ENCODE data around the gene CYB561A3.
A peak's percentile ranks its signal among the peaks of the same experiment; 100 is the strongest.

The CYB561A3 gene

GRCh38 chr11:61342207-61342803 is 19.4 kb downstream of the CYB561A3 start:
- DNase-seq = no peak

DNA sequence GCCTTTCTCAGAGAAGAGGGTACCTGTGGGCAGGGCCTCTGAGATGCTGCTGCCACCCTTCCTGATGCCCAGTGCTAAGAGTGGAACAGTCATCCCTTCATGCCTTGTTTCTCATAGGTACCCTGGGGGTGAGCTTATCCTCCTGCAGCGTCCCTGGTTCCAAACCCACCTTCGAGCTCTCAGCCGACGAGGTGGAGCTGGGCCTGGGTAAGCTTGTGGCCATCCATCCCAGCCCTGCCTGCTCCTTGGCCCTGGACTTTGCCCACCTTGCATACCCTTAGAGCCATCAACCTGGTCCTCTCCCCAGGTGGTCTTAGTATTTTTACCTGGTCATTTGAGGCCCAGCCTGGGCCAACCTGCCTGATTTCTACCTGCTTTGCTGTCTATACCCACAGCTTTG is 20.0 kb downstream of the CYB561A3 start:
- DNase-seq = no peak

DNA sequence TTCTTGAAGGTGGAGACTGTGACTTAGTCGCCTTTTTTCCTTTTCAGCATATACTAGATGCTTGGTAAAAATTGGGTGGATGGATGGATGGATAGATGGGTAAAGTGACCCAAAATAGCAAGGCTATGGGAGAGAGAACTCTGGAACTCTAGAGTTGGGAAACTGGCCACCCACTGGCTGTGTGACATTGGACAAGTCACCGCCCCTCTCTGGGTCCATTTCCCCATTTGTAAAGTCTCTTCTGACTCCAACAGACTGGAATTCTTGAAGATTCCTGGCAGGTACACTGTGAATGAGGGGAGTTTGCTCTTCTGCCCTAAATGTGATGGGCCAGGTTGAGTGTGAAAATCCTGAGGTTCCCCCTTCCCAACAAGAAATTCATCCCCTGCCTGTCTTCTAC is 20.7 kb downstream of the CYB561A3 start:
- DNase-seq = no peak

DNA sequence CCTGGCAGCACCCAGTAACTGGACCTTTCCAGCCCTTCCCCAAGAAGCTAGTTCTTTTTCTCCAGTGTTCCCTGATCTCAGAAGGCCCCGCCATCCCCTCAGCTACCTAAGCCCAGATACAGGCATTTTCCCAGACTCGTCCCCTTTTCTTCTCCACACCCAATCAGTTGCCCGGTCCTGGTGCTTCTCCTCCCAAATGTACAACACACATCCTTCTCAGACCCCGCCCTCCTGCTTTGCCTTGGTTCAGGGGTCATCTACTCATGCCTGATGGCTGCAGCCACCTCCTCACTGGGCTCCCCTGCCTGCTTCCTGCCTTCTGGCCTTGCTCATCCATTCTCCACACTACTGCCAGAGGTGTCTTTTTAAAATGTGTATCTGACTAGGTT is 22.2 kb downstream of the CYB561A3 start:
- no peak for DNase-seq

DNA sequence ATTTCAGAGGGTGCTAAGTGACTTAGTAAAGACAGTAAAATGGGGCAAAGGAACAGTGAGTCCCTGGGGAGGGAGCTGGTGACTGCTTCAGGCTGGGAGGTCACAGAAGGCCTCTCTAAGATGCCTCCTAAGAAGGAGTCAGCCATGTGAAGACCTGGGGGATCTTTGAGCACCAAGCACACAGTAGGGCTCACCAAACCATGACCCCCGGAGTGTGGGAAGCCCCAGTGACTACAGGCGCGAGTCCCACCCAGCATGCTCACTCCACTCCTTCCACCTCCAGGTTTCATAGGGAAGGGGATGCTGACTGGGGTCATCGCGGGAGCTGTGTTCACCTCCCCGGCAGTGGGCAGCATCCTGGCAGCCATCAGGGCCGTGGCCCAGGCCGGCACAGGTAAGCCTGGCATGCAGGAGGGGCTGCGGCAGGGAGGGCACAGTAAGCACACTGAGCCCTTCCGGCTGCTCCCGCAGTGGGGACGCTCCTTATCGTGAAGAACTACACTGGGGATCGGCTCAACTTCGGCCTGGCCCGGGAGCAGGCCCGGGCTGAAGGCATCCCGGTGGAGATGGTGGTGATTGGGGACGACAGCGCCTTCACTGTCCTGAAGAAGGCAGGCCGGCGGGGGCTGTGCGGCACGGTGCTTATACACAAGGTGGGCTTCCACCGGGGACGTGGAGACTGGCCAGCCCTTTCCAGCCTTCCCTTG is 22.7 kb downstream of the CYB561A3 start:
- DNase-seq = no peak

- DNase-seq = no peak
Measured at GRCh38 chr11:61337706-61338470, 23.8 kb downstream of the CYB561A3 start.

DNA sequence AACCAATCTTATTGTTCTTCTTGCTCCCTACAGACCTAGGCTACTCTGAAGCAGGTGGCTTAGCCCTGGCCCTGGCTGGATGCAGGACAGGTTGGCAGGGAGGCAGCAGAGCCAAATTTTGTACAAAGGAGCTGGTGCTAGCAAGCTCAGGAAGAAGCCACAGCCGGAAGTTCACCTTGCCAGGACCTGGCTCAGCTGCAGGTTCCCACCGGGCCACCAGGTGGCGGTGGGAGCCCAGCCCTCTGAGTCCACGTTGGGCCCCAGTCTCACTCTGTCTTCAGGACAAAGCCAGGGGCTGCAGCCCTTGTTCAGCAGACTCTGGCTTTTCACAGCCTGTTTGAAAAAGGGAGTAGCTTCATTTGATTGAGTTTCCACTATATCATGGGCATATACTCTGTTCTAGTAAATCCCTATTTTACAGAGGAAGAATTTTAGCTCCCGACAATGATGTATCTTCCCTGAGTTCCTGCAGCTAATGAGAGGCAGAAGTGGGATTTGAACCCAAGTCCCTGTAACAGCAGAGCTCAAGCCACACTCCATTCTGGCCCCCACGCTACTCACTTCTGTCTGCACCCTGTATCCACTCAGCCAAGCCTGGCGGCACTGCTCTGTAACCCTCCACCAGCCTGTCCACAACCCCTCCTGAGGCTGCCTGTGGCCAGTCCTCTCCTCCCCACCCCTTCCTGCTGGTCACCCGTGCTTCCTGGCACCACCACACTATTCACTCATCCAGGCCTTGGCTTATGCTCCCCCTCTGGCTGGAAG is 25.3 kb downstream of the CYB561A3 start:
- peak; percentile 94 for DNase-seq

DNA sequence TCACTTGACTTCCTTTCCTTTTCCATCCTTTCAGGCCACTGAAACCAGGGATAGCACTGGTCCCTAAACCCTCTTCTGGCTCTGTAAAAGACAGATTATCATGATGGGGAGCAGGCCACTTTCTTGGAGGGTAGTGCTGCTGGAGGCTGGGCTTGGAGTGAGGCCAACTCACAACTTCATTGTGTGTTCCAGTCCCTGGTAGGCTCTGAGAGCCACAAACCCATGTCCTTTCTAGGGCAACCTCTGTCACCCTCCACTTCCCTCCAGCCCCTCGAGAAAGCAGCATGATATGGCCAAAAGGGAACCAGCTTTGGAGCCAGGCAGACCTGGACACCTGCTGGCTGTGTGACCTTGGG is 26.3 kb downstream of the CYB561A3 start:
- DNase-seq = peak; percentile 84

- peak; percentile 46 for DNase-seq
Measured at GRCh38 chr11:61334434-61335354, 27.0 kb downstream of the CYB561A3 start.

DNA sequence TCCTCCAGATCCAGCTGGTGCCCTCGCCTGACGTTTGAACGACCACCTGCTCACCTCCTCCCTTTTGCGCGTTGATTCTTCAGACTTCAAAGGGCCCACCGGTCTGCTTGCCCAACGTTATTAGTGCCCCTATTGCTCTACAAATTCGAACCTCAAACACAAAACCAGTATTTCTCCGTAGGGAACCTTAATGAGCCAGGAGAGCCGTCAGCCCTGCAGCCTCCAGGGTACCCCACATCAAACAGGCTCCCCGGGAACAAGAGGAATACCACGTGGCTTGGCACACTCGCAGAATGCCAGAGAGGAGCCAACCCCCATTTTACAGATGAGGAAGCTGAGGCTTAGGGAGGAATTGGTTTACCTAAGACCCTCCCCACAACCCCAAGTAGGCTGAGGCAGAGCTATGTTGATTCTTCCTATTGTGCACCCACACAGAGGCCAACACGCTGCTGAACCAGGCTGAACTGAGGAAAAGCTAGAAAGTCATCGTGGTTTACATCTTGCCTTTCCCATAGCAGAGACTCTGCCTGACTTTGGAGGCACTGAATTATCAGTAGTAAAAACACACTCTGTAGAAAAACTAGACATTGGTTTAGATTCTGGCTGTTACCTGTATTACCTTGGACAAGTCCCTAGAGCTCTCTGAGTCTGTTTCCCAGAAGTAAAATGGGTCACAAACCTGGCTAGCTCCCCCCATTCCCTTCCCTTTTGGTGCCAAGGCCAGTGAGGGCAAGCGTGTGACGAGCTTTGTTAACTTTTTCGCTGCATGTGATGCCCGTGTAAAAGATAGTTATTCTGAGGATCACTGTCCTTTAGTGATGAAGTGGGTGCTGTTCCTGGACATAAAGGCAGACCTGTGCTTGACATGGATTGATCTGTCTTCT is 27.9 kb downstream of the CYB561A3 start:
- peak; percentile 55 for DNase-seq

- DNase-seq = peak; percentile 97
Measured at GRCh38 chr11:61332797-61333549, 28.7 kb downstream of the CYB561A3 start, which contains the start of the genes DDB1 and TKFC. Gene DDB1, minus strand, starts transcription at chr11:61333105. Its CDS starts 137 bp downstream, at chr11:61332968. Gene TKFC, plus strand, starts transcription at chr11:61333228. Its CDS starts 1,501 bp downstream, at chr11:61334729.

GRCh38 chr11:61332281-61332796 is 29.3 kb downstream of the CYB561A3 start:
- peak; percentile 50 for DNase-seq

DNA sequence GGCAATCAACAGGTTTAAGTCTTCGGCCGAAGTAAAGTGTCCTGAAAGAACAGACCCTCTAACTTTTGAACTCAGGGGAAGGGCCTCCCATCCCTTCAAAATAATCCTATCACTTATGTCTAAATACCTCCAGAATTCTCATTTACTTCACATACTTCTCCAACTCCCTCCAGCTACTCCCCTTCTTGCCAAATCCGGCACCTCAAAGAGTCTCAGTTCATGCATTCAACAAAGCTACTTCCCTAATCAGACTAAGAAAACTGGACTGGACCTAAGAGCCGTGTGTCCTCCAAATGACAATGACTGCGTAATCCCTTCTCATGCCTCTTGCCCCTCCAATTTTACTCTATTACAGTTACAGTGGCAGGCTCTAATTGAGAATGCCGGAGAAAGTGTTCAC is 30.0 kb downstream of the CYB561A3 start:
- no peak for DNase-seq

- no peak for DNase-seq
Measured at GRCh38 chr11:61329871-61330270, 31.8 kb downstream of the CYB561A3 start.

- no peak for DNase-seq
Measured at GRCh38 chr11:61328351-61328750, 33.3 kb downstream of the CYB561A3 start.

DNA sequence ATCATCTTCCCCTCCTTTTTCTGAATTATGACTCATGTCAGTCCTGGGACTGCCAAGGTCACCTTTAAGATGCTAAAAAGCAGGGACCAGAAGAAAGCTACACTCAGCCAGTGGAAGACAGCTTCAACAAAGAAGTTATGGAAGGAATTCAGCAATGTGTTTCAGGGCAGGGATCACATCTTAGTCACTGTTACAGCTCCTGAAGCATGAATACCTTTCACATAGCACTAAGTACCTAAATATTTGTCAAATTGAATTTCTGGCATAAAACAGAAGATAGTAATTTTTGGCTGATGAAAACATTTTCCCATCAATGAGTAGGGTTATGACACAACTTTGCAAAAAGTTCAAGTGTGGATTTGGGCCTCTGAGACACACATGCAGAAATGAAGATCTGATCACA is 34.0 kb downstream of the CYB561A3 start:
- DNase-seq = no peak

- DNase-seq = no peak
Measured at GRCh38 chr11:61325649-61326414, 35.9 kb downstream of the CYB561A3 start.

DNA sequence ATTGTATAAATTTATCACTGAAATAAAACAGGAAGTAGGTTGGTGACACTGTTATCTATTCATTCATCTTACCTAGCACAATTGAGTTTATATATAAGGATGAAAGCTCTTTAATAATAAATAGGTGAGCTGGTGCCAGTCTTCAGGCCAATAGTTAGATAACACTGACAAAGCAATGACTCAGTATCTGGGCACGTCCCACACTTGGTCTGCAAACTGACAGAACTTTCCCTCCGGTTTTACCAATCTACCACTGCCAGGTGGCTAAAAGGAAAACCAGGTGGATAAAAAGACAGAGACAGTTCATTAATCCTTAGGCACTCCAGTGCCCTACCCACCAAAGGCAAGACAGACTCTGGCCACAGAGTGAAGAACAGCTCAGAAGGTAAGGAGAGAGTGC is 46.4 kb downstream of the CYB561A3 start:
- DNase-seq = no peak

- DNase-seq = no peak
Measured at GRCh38 chr11:61310749-61311148, 50.9 kb downstream of the CYB561A3 start.

All from hematopoietic multipotent progenitor cell treated with erythropoietin and hydrocortisone succinate and interleukin-3 and kit ligand, for 6 days (in vitro differentiated cells).